K562 (cell line): ENCODE results near the gene ASPDH. TPM values are rescaled to one million over a fixed set of nuclear protein-coding genes. Genes with fewer than 3 reads are reported as not detected.

Experiments
- ATF1 ChIP-seq, 2 experiments: fragments of 450-650 bp in 1 of 2; IDR thresholded peaks; 2 replicates each; pipeline ENCODE4 v1.6.1; 2016; ENCODE audit warnings: missing compliant biosample characterization in 1 of 2, missing genetic modification characterization in 1 of 2
- CBX1 ChIP-seq: sonication (generic); IDR thresholded peaks from 2 replicates; pipeline ENCODE4 v1.6.1; 2016; ENCODE audit warnings: antibody characterized with exemption, low read depth, mild to moderate bottlenecking
- CCNT2 ChIP-seq: IDR thresholded peaks from 2 replicates; pipeline ENCODE4 v1.6.1; 2011; ENCODE audit warnings: borderline replicate concordance, low read depth, mild to moderate bottlenecking, moderate library complexity, mixed read lengths, low read length; ENCODE audit not compliant: insufficient read length; ENCODE audit errors: extremely low read depth
- ERF ChIP-seq: fragments of 450-650 bp; formaldehyde crosslinking; IDR thresholded peaks from 2 replicates; pipeline ENCODE4 v1.4.0; 2020; ENCODE audit warnings: mild to moderate bottlenecking, mixed read lengths
- ESRRB ChIP-seq: fragments of 250-450 bp; sonication (Bioruptor Pico); IDR thresholded peaks from 2 replicates; pipeline ENCODE4 v1.5.0; 2020; ENCODE audit warnings: mild to moderate bottlenecking, moderate library complexity, borderline replicate concordance
- HDAC1 ChIP-seq, 2 experiments: fragments of 450-650 bp; IDR thresholded peaks; 2 replicates each; pipeline ENCODE4 v1.6.1; 2016 to 2017; ENCODE audit warnings: inconsistent platforms in 1 of 2, mild to moderate bottlenecking in 1 of 2, moderate library complexity in 1 of 2
- JUN ChIP-seq, 2 experiments: sonication (generic) in 1 of 2; formaldehyde crosslinking in 1 of 2; IDR thresholded peaks; 2 replicates each; pipeline versions ENCODE4 v1.6.1 to v1.8.0; 2012 to 2022; ENCODE audit warnings: borderline replicate concordance in 2 of 2, mild to moderate bottlenecking in 2 of 2, improper control_type of control experiment in 1 of 2, low read depth in 1 of 2, low read length in 1 of 2, missing genetic modification reagents in 1 of 2
- MTA1 ChIP-seq: fragments of 450-650 bp; IDR thresholded peaks from 2 replicates; pipeline ENCODE4 v1.6.1; 2017; ENCODE audit warnings: borderline replicate concordance
- RCOR1 ChIP-seq, 2 experiments: IDR thresholded peaks; 2 replicates each; pipeline ENCODE4 v1.6.1; 2012; ENCODE audit warnings: low read depth in 2 of 2, low read length in 2 of 2, borderline replicate concordance in 1 of 2, improper control_type of control experiment in 1 of 2
- SAFB2 ChIP-seq: fragments of 200-400 bp; formaldehyde crosslinking; IDR thresholded peaks from 2 replicates; pipeline ENCODE4 v1.6.1; 2018; ENCODE audit warnings: borderline replicate concordance, low read length, low read depth, moderate library complexity; ENCODE audit not compliant: severe bottlenecking
- SOX6 ChIP-seq: fragments of 450-650 bp; IDR thresholded peaks from 2 replicates; pipeline ENCODE4 v1.6.1; 2014; ENCODE audit warnings: mild to moderate bottlenecking
- SP1 ChIP-seq: sonication (generic); formaldehyde crosslinking; IDR thresholded peaks from 2 replicates; pipeline ENCODE4 v1.8.1; 2022; ENCODE audit warnings: mild to moderate bottlenecking, missing genetic modification reagents
- SUPT5H ChIP-seq: fragments of 450-650 bp; IDR thresholded peaks from 2 replicates; pipeline ENCODE4 v1.6.1; 2016
- polyA plus RNA-seq, 8 experiments: library from polyadenylated mRNA; depleted of rRNA in 4 of 8; stranded (reverse) in 5 of 8; unstranded in 3 of 8; fragments of >200 nt; fragmentation: Nextera tagmentation in 2 of 8; fragmentation: Illumina TruSeq in 1 of 8; extraction: Ambion mirVana in 2 of 8; extraction: Trizol in 1 of 8; gene quantifications; 2 replicates each; pipeline versions ENCODE4 v1.2.1 to v1.2.3, GENCODE V29; 2011 to 2014; ENCODE audit warnings: inconsistent platforms in 1 of 8, missing spikeins in 1 of 8
- total RNA-seq, 7 experiments: library from RNA; depleted of rRNA in 6 of 7; stranded (reverse); fragments of >200 nt in 6 of 7; fragmentation: Illumina TruSeq in 2 of 7; extraction: Trizol in 2 of 7; gene quantifications; 2 replicates each; pipeline versions ENCODE4 v1.2.1 to v1.2.3, GENCODE V29; 2011 to 2021; ENCODE audit warnings: low replicate concordance in 1 of 7
- TF ChIP-seq, protein P1 (sequence below), 2 experiments: IDR thresholded peaks; 2 replicates each; pipeline ENCODE4 v1.6.1; 2011; ENCODE audit warnings: borderline replicate concordance in 1 of 2, control low read depth in 1 of 2, low read depth in 1 of 2, low read length in 1 of 2, mild to moderate bottlenecking in 1 of 2, mixed read lengths in 1 of 2, moderate library complexity in 1 of 2; ENCODE audit not compliant: insufficient read depth in 1 of 2, insufficient read length in 1 of 2, poor library complexity in 1 of 2, severe bottlenecking in 1 of 2; ENCODE audit errors: extremely low read depth in 1 of 2
- TF ChIP-seq, protein P2 (sequence below): fragments of 450-650 bp; IDR thresholded peaks from 2 replicates; pipeline ENCODE4 v1.7.0; 2016; ENCODE audit warnings: borderline replicate concordance

Gene ASPDH
- total and polyA plus RNA-seq, 9 of the 15 experiments (the other 6 are each of a cell fraction or from before 2014, with no cell fraction given) = not detected

GRCh38 chr19:50511069-50511822, 2.5 kb downstream of the ASPDH start, which contains the start of gene JOSD2 (continued):
- TF ChIP-seq RCOR1 (IDR thresholded peaks at IDR 0.05; ENCODE audit: borderline replicate concordance in 1 of 2, low read depth in 2 of 2, low read length in 2 of 2) = 0 out of 4 replicates have a peak, but pooled peaks of 1 of the 2 experiments have one; percentile 11
- peak; percentile 96 for TF ChIP-seq ATF1 (CRISPR knock-in tag; IDR thresholded peaks at IDR 0.05)
- TF ChIP-seq ATF1 (tag; IDR thresholded peaks at IDR 0.05) = peak; percentile 100
- peak; percentile 82 for TF ChIP-seq SUPT5H
- TF ChIP-seq JUN (IDR thresholded peaks at IDR 0.05; ENCODE audit: borderline replicate concordance, low read depth, low read length) = peak; percentile 80; the same call in 1 of the 2 replicates
- peak; percentile 90; the same call in 1 of the 2 replicates for TF ChIP-seq JUN (CRISPR knock-in tag; IDR thresholded peaks at IDR 0.05; ENCODE audit: borderline replicate concordance)
- TF ChIP-seq SAFB2 = no peak
- TF ChIP-seq MTA1 = peak; percentile 93
- TF ChIP-seq SP1 = peak; percentile 96
- TF ChIP-seq ESRRB = no peak
- TF ChIP-seq, protein P1, sequence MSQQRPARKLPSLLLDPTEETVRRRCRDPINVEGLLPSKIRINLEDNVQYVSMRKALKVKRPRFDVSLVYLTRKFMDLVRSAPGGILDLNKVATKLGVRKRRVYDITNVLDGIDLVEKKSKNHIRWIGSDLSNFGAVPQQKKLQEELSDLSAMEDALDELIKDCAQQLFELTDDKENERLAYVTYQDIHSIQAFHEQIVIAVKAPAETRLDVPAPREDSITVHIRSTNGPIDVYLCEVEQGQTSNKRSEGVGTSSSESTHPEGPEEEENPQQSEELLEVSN (IDR thresholded peaks at IDR 0.05; ENCODE audit: borderline replicate concordance in 1 of 2, extremely low read depth in 1 of 2, insufficient read depth in 1 of 2, insufficient read length in 1 of 2, low read depth in 1 of 2, low read length in 1 of 2, poor library complexity in 1 of 2, severe bottlenecking in 1 of 2) = peak; percentile 64 to 78
- TF ChIP-seq SOX6 = peak; percentile 19; the same call in 1 of the 2 replicates
- peak; percentile 79 for TF ChIP-seq CCNT2
- TF ChIP-seq, protein P2, sequence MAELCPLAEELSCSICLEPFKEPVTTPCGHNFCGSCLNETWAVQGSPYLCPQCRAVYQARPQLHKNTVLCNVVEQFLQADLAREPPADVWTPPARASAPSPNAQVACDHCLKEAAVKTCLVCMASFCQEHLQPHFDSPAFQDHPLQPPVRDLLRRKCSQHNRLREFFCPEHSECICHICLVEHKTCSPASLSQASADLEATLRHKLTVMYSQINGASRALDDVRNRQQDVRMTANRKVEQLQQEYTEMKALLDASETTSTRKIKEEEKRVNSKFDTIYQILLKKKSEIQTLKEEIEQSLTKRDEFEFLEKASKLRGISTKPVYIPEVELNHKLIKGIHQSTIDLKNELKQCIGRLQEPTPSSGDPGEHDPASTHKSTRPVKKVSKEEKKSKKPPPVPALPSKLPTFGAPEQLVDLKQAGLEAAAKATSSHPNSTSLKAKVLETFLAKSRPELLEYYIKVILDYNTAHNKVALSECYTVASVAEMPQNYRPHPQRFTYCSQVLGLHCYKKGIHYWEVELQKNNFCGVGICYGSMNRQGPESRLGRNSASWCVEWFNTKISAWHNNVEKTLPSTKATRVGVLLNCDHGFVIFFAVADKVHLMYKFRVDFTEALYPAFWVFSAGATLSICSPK = no peak
- 0 out of 2 replicates have a peak, but pooled peaks have one; percentile 21 for TF ChIP-seq CBX1
- peak in 1 of 2 experiments; percentile 55; a peak in 2 of 4 replicates for TF ChIP-seq HDAC1 (IDR thresholded peaks at IDR 0.05)
- 0 out of 2 replicates have a peak, but pooled peaks have one; percentile 10 for TF ChIP-seq ERF
